Uterus (tissue), 4 donors: ENCODE measurements around the gene LRRC4C. TPM values are rescaled to one million over a fixed set of nuclear protein-coding genes. Genes with fewer than 3 reads are reported as not detected.

Experiments used
- DNase-seq, 2 donors: peaks; one replicate each; pipeline ENCODE4 v3.0.0-alpha.2; 2019 to 2020
- H3K27ac ChIP-seq, 2 donors: fragments of 200-600 bp; sonication (generic); 1 replicate in 1 of 2; 2 replicates in 1 of 2; pipeline ENCODE4 v1.5.1; 2016 to 2018
- H3K27me3 ChIP-seq, 2 donors: fragments of 200-600 bp; sonication (generic); one replicate each; pipeline ENCODE4 v1.5.1; 2018 to 2019; ENCODE audit warnings: control low read depth in 1 of 2
- H3K36me3 ChIP-seq, 2 donors: fragments of 200-600 bp; sonication (generic); one replicate each; pipeline ENCODE4 v1.5.1; 2019; ENCODE audit warnings: control low read depth in 1 of 2
- H3K4me1 ChIP-seq, 2 donors: fragments of 200-600 bp; sonication (generic); one replicate each; pipeline ENCODE4 v1.5.1; 2018 to 2019; ENCODE audit warnings: control low read depth in 1 of 2
- H3K4me3 ChIP-seq, 2 donors: fragments of 200-600 bp; sonication (generic); 1 replicate in 1 of 2; 2 replicates in 1 of 2; pipeline ENCODE4 v1.5.1; 2018 to 2019; ENCODE audit warnings: mild to moderate bottlenecking in 1 of 2
- H3K9me3 ChIP-seq, 2 donors: fragments of 200-600 bp; sonication (generic); one replicate each; pipeline ENCODE4 v1.5.1; 2019; ENCODE audit warnings: control low read depth in 1 of 2
- POLR2A ChIP-seq, 2 donors: fragments of 450-650 bp; IDR thresholded peaks; one replicate each; pipeline ENCODE4 v1.6.1; 2016; ENCODE audit warnings: antibody characterized with exemption in 2 of 2, mild to moderate bottlenecking in 1 of 2, moderate library complexity in 1 of 2
- intact Hi-C: fragments of 100-400 bp; cut with DNase I; formaldehyde crosslinking; loops from one replicate; pipeline ENCODE4 v1.15.1; 2023; ENCODE audit warnings: low total_unique reads
- total RNA-seq, 4 donors: library from RNA; depleted of rRNA in 3 of 4; stranded (reverse); fragments of >200 nt in 3 of 4; gene quantifications; one replicate each; pipeline versions ENCODE4 v1.1.0 to v1.2.4, GENCODE V29; 2014 to 2023
- TF ChIP-seq, protein P1 (sequence below), 4 experiments: fragments of 200-600 bp in 2 of 4; fragments of 450-650 bp in 2 of 4; sonication (generic) in 2 of 4; IDR thresholded peaks; one replicate each; pipeline ENCODE4 v1.5.1; 2016 to 2019; ENCODE audit warnings: antibody characterized with exemption in 4 of 4, mild to moderate bottlenecking in 2 of 4, moderate library complexity in 1 of 4
- donor health status: DM: yes; HTN: yes; CAD: no.

The LRRC4C gene
- total RNA-seq, 4 donors from 2014 or later = 1.5 to 16.9 (median 2.1) TPM; not detected in 1

DNA sequence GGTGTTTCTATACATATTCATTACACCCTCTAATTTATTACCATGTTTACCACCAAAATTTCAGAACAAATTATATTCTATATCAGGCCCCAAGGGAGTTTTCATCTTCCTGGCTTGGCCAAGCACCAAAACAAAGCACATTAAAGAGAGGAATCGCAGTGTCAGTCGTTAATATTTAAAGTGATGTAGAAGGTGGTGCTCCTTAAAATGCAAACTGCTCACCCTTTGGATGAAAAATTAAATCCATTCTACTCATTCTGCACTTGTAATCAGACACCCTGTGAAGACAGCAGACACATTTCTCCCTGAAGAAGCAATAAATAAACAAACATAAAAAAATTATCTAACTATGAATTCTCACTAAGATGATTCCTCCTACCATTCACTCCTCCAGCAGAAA, 113.4 kb downstream of the LRRC4C start:
- Histone ChIP-seq H3K27me3 (no peaks in the 10 kb centered on the region), H3K4me1 (no peaks in the 10 kb centered on the region), H3K9me3 (no peaks in the 10 kb centered on the region), H3K4me3 (no peak overlapping the region), H3K36me3 (no peaks in the 10 kb centered on the region), H3K27ac (no peak overlapping the region)
- no peak for DNase-seq
- intact Hi-C loops = no loop called here
- TF ChIP-seq, protein P1, sequence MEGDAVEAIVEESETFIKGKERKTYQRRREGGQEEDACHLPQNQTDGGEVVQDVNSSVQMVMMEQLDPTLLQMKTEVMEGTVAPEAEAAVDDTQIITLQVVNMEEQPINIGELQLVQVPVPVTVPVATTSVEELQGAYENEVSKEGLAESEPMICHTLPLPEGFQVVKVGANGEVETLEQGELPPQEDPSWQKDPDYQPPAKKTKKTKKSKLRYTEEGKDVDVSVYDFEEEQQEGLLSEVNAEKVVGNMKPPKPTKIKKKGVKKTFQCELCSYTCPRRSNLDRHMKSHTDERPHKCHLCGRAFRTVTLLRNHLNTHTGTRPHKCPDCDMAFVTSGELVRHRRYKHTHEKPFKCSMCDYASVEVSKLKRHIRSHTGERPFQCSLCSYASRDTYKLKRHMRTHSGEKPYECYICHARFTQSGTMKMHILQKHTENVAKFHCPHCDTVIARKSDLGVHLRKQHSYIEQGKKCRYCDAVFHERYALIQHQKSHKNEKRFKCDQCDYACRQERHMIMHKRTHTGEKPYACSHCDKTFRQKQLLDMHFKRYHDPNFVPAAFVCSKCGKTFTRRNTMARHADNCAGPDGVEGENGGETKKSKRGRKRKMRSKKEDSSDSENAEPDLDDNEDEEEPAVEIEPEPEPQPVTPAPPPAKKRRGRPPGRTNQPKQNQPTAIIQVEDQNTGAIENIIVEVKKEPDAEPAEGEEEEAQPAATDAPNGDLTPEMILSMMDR (IDR thresholded peaks at IDR 0.05) = no peak
- no peak for TF ChIP-seq POLR2A (IDR thresholded peaks at IDR 0.05)

DNA sequence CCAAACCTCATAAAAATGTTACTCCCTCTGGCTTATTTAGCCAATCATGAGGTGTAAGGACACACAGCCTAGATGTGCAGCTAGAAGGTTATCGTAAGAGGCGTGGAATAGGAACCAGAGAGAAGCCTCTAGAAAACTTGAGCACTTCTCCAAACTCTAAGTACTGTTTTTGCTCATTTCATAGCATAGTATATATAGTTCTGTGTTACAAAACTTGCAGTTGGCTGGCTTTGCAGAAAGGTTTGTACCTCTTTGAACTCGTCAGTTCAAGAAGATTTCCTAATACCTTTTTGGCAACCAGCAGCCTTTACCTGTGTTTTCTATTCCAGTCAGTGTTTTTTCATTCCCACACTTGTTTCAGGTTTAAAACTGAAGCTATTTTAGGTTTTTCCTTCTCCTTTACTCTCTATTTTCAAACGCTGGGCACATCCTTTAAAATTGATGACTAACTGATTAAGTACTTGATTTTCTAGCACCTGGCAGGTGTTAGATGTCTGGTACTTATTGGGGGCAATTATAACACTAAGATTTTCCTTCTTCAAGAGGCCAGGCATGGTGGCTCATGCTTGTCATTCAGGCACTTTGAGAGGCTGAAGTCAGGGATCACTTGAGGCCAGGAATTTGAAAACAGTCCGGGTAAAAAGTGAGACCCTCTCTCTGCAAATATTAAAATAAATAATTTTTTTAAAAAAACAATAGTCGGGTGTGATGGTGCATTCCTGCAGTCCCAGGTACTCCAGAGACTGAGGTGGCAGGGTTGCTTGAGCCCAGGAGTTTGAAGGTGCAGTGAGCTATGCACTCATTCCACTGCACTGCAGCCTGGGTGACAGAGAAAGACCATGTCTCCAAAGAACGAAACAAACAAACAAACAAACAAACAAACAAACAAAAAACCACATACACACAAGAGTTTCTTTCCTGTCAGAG, 125.2 kb downstream of the LRRC4C start:
- no peak overlapping the region for H3K27ac ChIP-seq
- H3K4me3 ChIP-seq = no peak overlapping the region
- no peaks in the 10 kb centered on the region for H3K9me3 ChIP-seq
- H3K27me3 ChIP-seq = no peaks in the 10 kb centered on the region
- no peak for DNase-seq
- intact Hi-C loops = no loop called here
- H3K36me3 ChIP-seq = no peaks in the 10 kb centered on the region
- H3K4me1 ChIP-seq = no peaks in the 10 kb centered on the region
- TF ChIP-seq, protein P1 (IDR thresholded peaks at IDR 0.05) = no peak
- no peak for TF ChIP-seq POLR2A (IDR thresholded peaks at IDR 0.05)

DNA sequence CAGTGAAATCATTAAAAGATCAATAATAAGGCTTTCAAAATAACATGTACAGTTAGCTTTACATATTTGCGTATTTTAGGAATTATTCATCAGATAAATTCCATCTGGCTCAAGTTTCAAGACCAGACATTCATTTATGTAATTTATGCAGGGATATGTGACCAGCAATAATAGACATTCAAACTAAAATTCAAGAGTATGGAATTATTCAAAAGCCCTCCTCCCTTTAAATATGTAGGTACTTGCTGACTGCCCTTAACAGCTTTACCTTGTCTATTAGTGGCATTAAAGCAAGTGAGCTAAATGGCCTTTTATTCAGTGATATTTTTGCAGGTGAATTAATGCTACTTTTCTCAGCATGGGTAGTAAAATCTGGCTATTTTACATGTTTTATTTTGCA, 126.1 kb downstream of the LRRC4C start:
- Histone ChIP-seq H3K27me3 (no peaks in the 10 kb centered on the region), H3K27ac (no peak overlapping the region), H3K4me3 (no peak overlapping the region), H3K36me3 (no peaks in the 10 kb centered on the region), H3K4me1 (no peaks in the 10 kb centered on the region), H3K9me3 (no peaks in the 10 kb centered on the region)
- DNase-seq = no peak
- intact Hi-C loops = no loop called here
- TF ChIP-seq, protein P1 (IDR thresholded peaks at IDR 0.05) = no peak

DNA sequence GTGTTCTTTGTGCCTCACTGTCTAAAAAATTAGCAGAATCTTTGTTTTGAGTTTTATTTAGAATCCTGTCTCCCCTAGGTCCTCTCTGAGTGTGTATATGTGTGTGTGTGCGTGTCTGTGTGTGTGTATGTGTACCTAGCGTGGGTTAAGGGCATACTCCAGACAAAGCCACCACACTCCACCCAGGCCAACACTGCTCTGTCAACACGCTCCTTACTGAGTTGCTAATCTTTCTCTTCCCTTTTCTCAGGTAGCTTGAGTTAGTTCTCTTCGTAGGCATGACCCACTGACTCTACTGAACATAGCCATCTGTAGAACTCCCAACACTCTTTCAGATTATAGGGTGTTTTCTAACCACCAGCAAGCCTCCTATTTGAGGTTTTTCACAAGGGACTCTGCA, 131.1 kb downstream of the LRRC4C start:
- intact Hi-C loops = no loop called here
- Histone ChIP-seq H3K27ac (no peak overlapping the region), H3K27me3 (no peaks in the 10 kb centered on the region), H3K36me3 (no peaks in the 10 kb centered on the region), H3K9me3 (no peaks in the 10 kb centered on the region), H3K4me3 (no peak overlapping the region), H3K4me1 (no peaks in the 10 kb centered on the region)
- no peak for DNase-seq
- no peak for TF ChIP-seq POLR2A (IDR thresholded peaks at IDR 0.05)
- TF ChIP-seq, protein P1 (IDR thresholded peaks at IDR 0.05) = no peak

GRCh38 chr11:41323446-41323845, 136.0 kb downstream of the LRRC4C start:
- Histone ChIP-seq H3K27me3 (no peaks in the 10 kb centered on the region), H3K4me3 (no peak overlapping the region), H3K36me3 (no peaks in the 10 kb centered on the region), H3K9me3 (no peaks in the 10 kb centered on the region), H3K27ac (no peak overlapping the region), H3K4me1 (no peaks in the 10 kb centered on the region)
- no peak for DNase-seq
- TF ChIP-seq POLR2A (IDR thresholded peaks at IDR 0.05) = no peak
- TF ChIP-seq, protein P1 (IDR thresholded peaks at IDR 0.05) = no peak
- intact Hi-C loops = no loop called here
